ENCODE data around the gene DCC. TPM values are rescaled to one million over a fixed set of nuclear protein-coding genes. Genes with fewer than 3 reads are reported as not detected.

Gene DCC
- total RNA-seq, 1 donor from 2014 or later, result not detected

DNA sequence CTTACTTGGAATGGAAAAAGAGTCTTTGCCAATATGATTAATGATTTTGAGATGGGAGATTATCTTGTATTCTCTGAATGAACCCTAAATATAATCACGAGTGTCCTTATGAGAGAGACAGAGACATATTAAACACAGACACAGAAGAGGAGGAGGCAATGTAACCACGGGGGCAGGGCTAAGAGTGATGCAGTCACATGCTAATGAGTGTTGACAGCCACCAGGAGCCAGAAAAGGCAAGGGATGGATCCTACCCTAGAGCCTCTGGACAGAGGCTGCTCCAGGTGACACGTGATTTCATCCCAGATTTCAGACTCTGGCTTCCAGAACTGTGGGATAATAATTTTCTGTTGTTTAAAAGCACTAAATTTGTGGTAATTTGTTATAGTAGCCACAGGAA is 1204.9 kb downstream of the DCC start:
- no peaks in the 10 kb centered on the region for H3K27me3 Mint-ChIP-seq (ENCODE audit: low read depth)
- no peak overlapping the region for H3K27ac Mint-ChIP-seq (ENCODE audit: unreplicated experiment)
- TF ChIP-seq, protein P1, sequence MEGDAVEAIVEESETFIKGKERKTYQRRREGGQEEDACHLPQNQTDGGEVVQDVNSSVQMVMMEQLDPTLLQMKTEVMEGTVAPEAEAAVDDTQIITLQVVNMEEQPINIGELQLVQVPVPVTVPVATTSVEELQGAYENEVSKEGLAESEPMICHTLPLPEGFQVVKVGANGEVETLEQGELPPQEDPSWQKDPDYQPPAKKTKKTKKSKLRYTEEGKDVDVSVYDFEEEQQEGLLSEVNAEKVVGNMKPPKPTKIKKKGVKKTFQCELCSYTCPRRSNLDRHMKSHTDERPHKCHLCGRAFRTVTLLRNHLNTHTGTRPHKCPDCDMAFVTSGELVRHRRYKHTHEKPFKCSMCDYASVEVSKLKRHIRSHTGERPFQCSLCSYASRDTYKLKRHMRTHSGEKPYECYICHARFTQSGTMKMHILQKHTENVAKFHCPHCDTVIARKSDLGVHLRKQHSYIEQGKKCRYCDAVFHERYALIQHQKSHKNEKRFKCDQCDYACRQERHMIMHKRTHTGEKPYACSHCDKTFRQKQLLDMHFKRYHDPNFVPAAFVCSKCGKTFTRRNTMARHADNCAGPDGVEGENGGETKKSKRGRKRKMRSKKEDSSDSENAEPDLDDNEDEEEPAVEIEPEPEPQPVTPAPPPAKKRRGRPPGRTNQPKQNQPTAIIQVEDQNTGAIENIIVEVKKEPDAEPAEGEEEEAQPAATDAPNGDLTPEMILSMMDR (IDR thresholded peaks at IDR 0.05), result no peak
- DNase-seq (ENCODE audit: low spot score), result no peak
- peaks cover 4% of the 10 kb centered on the region for H3K9me3 Mint-ChIP-seq (ENCODE audit: low read depth)
- no peak overlapping the region for H3K4me3 Mint-ChIP-seq (ENCODE audit: unreplicated experiment)
- no peaks in the 10 kb centered on the region for H3K36me3 Mint-ChIP-seq (ENCODE audit: low read depth)
- no peaks in the 10 kb centered on the region for H3K4me1 Mint-ChIP-seq (ENCODE audit: low read depth)

DNA sequence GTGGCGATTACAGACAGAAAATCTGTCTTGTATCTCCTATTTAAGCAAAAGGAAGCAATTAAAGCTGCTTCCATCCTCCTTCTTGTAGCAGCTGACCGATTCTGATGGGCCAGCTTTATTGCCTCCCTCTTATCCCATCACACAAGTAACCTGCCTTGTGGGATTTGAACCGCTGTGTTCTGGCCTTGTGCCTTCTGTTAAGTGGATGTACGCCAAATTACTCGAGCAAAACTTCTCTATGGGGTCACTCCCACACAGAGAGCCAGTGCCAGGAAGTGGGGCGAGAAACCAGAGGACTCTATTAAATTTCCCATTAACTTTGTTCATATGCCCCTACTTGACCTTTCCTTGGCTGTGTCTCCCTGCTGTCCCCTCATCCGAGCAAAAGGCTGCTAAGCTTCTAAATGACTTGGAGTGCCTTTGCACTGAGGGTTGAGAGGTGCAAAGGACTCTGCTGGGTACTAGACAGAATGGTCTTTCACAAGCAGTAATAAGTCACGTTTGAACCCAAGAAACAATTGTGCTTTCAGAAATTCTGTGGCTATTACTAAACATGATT is 1212.0 kb downstream of the DCC start:
- TF ChIP-seq, protein P1 (IDR thresholded peaks at IDR 0.05), result no peak
- no peak for DNase-seq (ENCODE audit: low spot score)
- Mint-ChIP-seq H3K27ac (ENCODE audit: unreplicated experiment) (no peak overlapping the region), H3K27me3 (ENCODE audit: low read depth) (no peaks in the 10 kb centered on the region), H3K4me3 (ENCODE audit: unreplicated experiment) (no peak overlapping the region), H3K9me3 (ENCODE audit: low read depth) (peaks cover 6% of the 10 kb centered on the region), H3K36me3 (ENCODE audit: low read depth) (no peaks in the 10 kb centered on the region), H3K4me1 (ENCODE audit: low read depth) (no peaks in the 10 kb centered on the region)

DNA sequence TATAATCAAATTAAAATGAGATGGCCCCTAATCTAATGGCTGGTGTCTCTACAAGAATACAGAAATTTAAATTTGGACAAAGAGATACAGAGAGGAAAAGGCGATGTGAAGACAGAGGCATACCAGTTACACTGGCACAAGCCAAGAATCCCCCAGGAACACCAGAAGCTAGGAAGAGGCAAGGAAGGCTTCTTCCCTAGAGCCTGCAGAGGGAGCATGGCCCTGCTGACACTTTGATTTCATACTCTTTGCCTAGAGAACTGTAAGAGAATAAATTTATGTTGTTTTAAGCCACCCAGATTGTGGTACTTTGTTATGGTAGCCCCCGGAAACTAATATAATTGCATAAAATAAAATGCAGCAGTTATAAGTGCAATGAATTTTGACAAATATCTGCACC is 1213.0 kb downstream of the DCC start:
- Mint-ChIP-seq H3K9me3 (ENCODE audit: low read depth) (peaks cover 6% of the 10 kb centered on the region), H3K27ac (ENCODE audit: unreplicated experiment) (no peak overlapping the region), H3K4me1 (ENCODE audit: low read depth) (no peaks in the 10 kb centered on the region), H3K4me3 (ENCODE audit: unreplicated experiment) (no peak overlapping the region), H3K36me3 (ENCODE audit: low read depth) (no peaks in the 10 kb centered on the region), H3K27me3 (ENCODE audit: low read depth) (no peaks in the 10 kb centered on the region)
- DNase-seq (ENCODE audit: low spot score), result no peak
- TF ChIP-seq, protein P1 (IDR thresholded peaks at IDR 0.05), result no peak

DNA sequence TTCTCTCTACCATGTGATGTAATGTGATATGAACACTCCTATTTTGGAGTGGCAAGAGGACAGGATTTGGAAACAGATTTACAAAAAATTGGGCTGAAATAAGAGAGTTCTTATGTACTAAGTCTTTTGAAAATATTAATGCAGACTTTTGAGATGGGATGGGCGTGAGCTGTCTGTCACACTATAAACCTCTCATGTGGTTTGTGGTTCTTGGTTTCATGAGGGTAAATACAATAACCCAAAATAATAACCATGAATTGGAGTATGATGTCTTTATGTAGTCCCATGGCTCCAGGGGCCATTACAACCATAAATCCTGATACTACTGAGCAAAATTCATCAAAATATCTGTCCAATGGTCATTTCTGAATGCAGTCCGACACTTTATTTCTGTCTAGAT is 1216.5 kb downstream of the DCC start:
- Mint-ChIP-seq H3K4me3 (ENCODE audit: unreplicated experiment) (no peak overlapping the region), H3K4me1 (ENCODE audit: low read depth) (no peaks in the 10 kb centered on the region), H3K27me3 (ENCODE audit: low read depth) (no peaks in the 10 kb centered on the region), H3K9me3 (ENCODE audit: low read depth) (peaks cover 12% of the 10 kb centered on the region), H3K27ac (ENCODE audit: unreplicated experiment) (no peak overlapping the region), H3K36me3 (ENCODE audit: low read depth) (no peaks in the 10 kb centered on the region)
- no peak for DNase-seq (ENCODE audit: low spot score)
- TF ChIP-seq, protein P1 (IDR thresholded peaks at IDR 0.05), result no peak

DNA sequence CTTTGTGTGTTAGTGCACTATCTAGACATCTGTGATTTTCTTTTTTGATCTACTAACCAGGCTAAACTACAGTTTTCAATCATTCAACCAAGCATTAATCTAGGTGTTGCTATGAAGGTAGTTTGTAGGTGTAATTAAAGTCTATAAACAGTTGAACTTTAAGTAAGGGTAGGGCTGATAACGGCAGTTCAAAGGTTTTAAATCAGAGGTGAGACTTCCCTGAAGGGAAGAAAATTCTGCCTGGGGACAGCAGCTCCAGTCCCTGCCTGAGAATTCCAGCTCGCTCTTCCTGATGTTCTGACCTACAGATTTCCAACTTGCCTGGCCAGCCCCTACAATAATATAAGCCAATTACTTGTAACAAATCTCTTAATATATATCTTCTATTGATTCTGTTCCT is 1220.5 kb downstream of the DCC start:
- no peaks in the 10 kb centered on the region for H3K4me1 Mint-ChIP-seq (ENCODE audit: low read depth)
- no peaks in the 10 kb centered on the region for H3K27me3 Mint-ChIP-seq (ENCODE audit: low read depth)
- H3K4me3 Mint-ChIP-seq (ENCODE audit: unreplicated experiment), result no peak overlapping the region
- TF ChIP-seq, protein P1 (IDR thresholded peaks at IDR 0.05), result no peak
- H3K27ac Mint-ChIP-seq (ENCODE audit: unreplicated experiment), result no peak overlapping the region
- H3K36me3 Mint-ChIP-seq (ENCODE audit: low read depth), result no peaks in the 10 kb centered on the region
- H3K9me3 Mint-ChIP-seq (ENCODE audit: low read depth), result peaks cover 12% of the 10 kb centered on the region
- no peak for DNase-seq (ENCODE audit: low spot score)

Data from chondrocyte (in vitro differentiated cells).